HG03139 (cell line): ENCODE results near the gene C16orf54.
"Not testable (repeated sequence)": the region's sequence is repeated elsewhere in the genome, so short reads cannot be mapped to it uniquely, and the experiment has no call there.

Experiments used
- ATAC-seq: cut with Tn5 transposase; IDR thresholded peaks from one replicate; pipeline ENCODE4 v1.9.1; 2021; ENCODE audit not compliant: unreplicated experiment

The C16orf54 gene

DNA sequence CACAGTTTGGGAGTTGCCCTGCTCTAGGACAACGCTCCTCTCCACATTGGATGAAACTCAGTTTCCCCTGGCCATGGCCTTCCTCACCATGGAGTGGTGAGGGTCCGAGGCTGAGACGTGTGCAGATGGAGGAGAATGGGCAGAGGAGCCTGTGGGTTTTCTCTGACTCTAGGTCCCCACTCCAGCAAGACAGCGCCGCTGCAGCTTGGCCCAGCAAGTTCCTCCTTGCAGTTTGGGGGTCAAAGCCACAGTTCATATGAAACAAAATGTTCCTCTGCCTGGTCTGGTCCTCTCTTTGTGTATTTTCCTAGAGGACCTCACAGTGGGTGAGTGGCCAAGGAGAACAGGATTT is 2.3 kb downstream of the C16orf54 start:
- ATAC-seq: no peak

GRCh38 chr16:29742683-29743275 is 3.0 kb downstream of the C16orf54 start:
- no peak for ATAC-seq

- ATAC-seq: not testable (repeated sequence)
Measured at GRCh38 chr16:29740630-29741015, 5.2 kb downstream of the C16orf54 start.

- ATAC-seq: not testable (repeated sequence)
Measured at GRCh38 chr16:29739927-29740629, 5.7 kb downstream of the C16orf54 start.

DNA sequence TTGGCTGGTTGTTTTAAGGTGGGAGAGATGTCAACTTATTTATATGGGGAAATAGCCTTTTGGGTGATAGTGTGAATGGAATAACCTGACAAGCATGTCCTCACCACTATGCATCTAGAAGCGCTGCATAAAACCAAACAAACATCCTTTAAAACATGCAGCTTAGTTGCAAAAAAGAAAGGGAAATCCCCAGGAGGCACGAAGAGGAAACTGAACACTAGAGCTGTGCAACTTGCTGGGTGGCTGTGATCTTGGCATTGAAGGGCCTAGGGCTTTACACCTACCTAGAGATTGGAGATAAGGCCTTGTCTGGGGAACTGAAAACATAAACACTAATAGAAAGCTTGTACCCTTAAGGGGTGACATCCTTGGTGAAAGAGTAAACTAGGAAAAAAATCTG is 7.3 kb downstream of the C16orf54 start:
- ATAC-seq: no peak

GRCh38 chr16:29737713-29738112 is 8.1 kb downstream of the C16orf54 start:
- no peak for ATAC-seq

DNA sequence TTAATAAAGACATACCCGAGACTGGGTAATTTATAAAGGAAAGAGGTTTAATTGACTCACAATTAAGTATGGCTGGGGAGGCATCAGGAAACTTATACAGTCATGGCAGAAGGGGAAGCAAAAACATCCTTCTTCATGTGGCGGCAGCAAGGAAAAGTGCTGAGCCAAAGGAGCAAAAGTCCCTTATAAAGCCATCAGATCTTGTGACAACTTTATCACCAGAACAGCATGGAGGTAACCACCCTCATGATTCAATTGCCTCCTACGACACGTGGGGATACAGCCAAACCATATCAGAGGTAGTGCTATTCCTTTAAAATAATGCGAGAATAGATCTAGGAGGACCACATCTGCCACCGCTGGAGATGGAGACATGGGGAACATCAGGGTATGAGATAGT is 9.0 kb downstream of the C16orf54 start:
- ATAC-seq: no peak

GRCh38 chr16:29736112-29736511 is 9.7 kb downstream of the C16orf54 start:
- ATAC-seq: no peak

- no peak for ATAC-seq
Measured at GRCh38 chr16:29734786-29735185, 11.0 kb downstream of the C16orf54 start.

DNA sequence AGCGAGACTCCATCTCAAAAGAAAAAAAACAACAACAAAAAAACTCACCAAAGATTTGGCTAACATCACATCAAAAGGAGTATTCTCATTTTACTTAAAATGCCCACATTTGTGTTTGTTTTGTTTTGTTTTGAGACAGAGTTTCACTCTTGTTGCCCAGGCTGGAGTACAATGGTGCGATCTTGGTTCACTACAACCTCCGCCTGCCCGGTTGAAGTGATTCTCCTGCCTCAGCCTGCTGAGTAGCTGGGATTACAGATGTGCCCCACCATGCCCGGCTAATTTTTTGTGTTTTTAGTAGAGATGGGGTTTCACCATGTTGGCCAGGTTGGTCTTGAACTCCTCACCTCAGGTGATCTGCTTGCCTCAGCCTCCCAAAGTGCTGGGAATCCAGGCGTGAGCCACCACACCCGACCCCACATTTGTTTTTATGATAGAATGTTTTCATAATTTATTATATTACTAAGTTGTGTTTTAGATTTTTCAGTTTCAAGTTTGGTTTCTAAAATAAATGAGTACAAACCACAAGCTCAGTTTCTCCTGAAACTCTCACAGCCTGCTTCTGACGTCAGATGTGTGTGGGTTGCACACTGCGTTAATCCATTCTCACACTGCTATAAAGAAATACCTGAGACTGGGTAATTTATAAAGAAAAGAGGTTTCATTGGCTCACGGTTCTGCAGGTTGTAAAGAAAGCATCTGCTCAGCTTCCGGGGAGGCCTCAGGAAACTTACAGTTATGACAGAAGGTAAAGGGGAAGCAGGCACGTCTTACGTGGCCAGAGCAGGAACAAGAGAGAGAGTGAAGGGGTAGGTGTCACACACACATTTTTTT is 13.8 kb downstream of the C16orf54 start:
- not testable (repeated sequence) for ATAC-seq

GRCh38 chr16:29730649-29731048 is 15.1 kb downstream of the C16orf54 start:
- ATAC-seq: no peak

DNA sequence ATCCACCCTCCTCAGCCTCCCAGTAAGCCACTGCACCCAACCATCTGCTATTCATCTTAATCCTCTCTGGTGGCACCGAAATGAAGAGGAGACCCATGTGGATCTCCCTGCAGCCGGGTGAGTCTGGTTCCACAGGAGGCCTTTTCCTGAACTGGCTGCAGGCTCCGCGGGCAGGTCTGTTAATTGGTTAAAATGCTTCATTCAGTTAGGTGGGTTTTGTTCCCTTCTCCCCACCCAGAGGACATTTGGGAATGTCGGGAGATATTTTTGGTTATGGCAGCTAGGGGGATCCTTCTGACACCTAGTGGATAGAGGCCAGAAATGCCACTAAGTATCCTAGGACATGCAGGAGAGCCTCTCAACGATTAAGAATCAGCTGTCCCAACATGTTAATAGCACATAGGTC is 16.7 kb downstream of the C16orf54 start:
- ATAC-seq: no peak

GRCh38 chr16:29727452-29727851 is 18.3 kb downstream of the C16orf54 start:
- ATAC-seq: no peak

DNA sequence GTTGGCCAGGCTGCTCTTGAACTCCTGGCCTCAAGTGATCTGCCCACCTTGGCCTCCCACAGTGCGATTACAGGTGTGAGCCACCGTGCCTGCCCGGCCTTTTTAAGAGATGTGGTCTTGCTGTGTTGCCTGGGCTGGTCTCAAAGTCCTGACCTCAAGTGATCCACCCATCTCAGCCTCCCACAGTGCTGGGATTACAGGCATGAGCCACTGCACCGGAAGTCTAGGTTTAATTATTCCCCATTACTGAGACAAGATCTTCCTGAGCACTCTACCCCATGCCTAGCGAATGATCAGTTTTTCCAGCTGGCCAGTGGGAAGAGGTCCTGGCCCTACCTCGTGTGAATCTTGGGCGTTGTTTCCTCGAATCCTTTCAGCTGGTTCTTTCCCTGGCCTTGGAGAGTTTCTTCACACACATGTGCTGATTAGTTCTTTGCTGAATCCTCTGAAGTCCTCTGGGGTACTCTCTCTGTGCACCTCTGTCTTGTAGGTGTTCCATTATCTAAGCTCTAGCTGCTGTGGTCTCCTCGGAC is 18.9 kb downstream of the C16orf54 start:
- ATAC-seq: no peak

GRCh38 chr16:29721167-29721879 is 24.5 kb downstream of the C16orf54 start:
- ATAC-seq: not testable (repeated sequence)

GRCh38 chr16:29720703-29721102 is 25.1 kb downstream of the C16orf54 start:
- ATAC-seq: no peak

DNA sequence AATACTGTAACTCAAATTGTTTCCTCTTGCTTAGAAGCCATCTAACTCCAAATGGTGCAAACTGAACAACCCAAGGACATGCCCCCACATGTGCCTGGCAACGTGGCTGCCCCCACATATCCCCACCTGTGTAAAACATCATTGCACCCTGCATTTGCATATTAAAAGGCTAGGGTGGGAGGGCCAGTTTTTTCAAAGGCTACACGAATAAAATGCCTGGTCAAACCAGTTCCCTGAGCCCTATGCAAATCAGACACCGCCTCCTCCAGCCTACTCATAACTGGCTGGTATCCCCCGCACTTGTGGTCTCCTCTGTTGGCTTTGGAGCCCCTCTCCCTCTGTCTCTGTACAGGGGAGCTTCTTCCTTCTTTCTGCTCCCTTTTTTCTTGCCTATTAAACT is 26.7 kb downstream of the C16orf54 start:
- no peak for ATAC-seq

DNA sequence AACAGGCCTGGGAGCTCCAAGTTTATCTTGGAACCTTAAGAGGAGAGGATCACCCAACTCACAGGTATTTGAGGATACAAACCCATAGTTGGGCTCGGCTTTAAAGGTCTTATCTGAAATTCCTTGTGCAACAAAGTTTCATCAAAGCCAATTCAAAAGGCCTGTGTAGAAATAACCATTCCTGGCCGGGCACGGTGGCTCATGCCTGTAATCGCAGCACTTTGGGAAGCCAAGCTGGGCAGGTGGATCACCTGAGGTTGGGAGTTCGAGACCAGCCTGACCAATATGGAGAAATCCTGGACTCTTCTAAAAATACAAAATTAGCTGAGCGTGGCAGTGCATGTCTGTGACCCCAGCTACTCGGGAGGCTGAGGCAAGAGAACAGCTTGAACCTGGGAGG is 28.7 kb downstream of the C16orf54 start:
- no peak for ATAC-seq

GRCh38 chr16:29714972-29715371 is 30.8 kb downstream of the C16orf54 start:
- ATAC-seq: no peak

GRCh38 chr16:29714396-29714795 is 31.4 kb downstream of the C16orf54 start:
- ATAC-seq: no peak

DNA sequence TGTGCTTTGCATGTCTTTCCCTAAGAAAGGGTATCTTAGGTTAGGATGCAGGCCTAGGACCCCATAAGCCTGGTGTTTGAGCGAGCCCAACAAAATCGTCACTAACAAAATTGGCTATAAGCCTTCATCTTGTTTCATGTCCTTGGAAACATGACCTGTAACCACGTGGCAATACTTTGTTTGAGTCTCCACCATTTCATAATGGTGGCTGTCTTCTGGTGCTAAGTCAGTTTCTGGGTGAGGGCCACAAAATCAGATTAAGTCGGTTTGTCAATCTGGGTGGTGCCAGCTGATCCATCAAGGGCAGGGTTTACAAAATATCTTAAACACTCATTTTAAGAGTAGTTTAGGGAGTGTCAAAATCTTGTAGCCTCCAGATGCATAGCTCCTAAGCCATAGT is 33.0 kb downstream of the C16orf54 start:
- no peak for ATAC-seq
